GM12891 (cell line): ENCODE measurements around the gene SLC34A1.

ENCODE experiments used
- POLR2AphosphoS5 ChIP-seq: IDR thresholded peaks from 2 replicates; pipeline ENCODE4 v1.6.1; 2011; ENCODE audit warnings: low read depth, low read length, control low read depth
- SPI1 ChIP-seq: IDR thresholded peaks from 2 replicates; pipeline ENCODE4 v1.6.1; 2011; ENCODE audit warnings: low read depth, low read length, control low read depth
- TAF1 ChIP-seq: IDR thresholded peaks from 2 replicates; pipeline ENCODE4 v1.6.1; 2011; ENCODE audit warnings: low read depth, low read length, control low read depth

DNA sequence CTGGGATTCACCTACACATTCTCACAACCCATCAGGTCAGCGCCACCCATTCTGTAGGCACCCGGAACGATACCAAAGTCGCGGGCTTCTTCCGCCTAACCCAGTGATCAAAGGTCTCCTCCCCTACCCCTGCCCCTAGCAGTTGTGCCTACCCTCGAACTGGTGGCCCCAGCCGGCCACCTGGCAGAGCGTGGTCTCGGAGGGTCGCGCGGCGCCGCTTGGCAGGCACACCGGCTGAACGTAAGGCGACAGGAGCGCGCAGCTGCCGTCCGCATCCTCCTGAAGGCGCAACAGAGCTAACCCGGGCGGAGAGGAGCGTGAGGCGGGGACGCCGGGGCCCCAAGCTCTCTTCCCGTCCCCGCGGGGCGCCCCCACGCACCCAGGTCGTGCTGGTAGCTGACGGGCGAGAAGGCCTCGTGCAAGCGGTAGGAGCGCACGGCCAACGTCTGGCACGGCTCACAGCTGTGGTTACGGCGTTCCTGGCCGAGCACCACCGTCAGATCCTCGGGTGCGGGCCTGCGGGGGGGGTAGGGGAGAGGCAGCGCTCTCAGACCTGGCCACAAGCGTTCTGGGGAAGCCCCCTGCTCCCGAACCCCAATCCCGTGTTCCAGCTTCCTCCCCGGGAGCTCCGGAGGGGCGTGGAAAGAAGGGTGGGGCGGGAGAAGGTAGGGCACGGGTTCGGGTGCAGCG lies 19.0 kb downstream of the SLC34A1 start:
- no peak for TF ChIP-seq POLR2AphosphoS5
- TF ChIP-seq TAF1, result no peak
- no peak for TF ChIP-seq SPI1
